GM23338 (cell line): Measurements from ENCODE around the gene ISG20. TPM values are rescaled to one million over a fixed set of nuclear protein-coding genes. Genes with fewer than 3 reads are reported as not detected.

Experiments
- ATAC-seq: fragments of 200-7000 bp; cut with Tn5 transposase; 3 replicates; pipeline ENCODE4 v1.9.1; 2020
- DNase-seq: peaks from one replicate; pipeline ENCODE4 v3.0.0-alpha.2; 2015; ENCODE audit warnings: low spot score
- H2AFZ ChIP-seq: fragments of 200-600 bp; sonication (generic); 2 replicates; pipeline ENCODE4 v1.8.0; 2016; ENCODE audit warnings: antibody characterized with exemption, mild to moderate bottlenecking, moderate library complexity
- H3F3A ChIP-seq: fragments of 200-600 bp; sonication (generic); replicated peaks from 2 replicates; pipeline ENCODE4 v1.8.0; 2017; ENCODE audit warnings: antibody characterized with exemption, mixed run types, low read depth
- H3K27ac ChIP-seq: fragments of 200-600 bp; sonication (generic); 2 replicates; pipeline ENCODE4 v1.6.1; 2016; ENCODE audit warnings: low read depth
- H3K27me3 ChIP-seq: fragments of 200-600 bp; sonication (generic); 2 replicates; pipeline ENCODE4 v1.8.0; 2016; ENCODE audit warnings: mild to moderate bottlenecking, mixed run types, moderate library complexity; ENCODE audit not compliant: insufficient read depth
- H3K36me3 ChIP-seq: fragments of 200-600 bp; sonication (generic); 2 replicates; pipeline ENCODE4 v1.8.0; 2016; ENCODE audit warnings: mild to moderate bottlenecking; ENCODE audit not compliant: insufficient read depth
- H3K4me1 ChIP-seq: fragments of 200-600 bp; sonication (generic); 2 replicates; pipeline ENCODE4 v1.8.0; 2016; ENCODE audit warnings: mild to moderate bottlenecking, moderate library complexity; ENCODE audit not compliant: insufficient read depth
- H3K4me2 ChIP-seq: fragments of 200-600 bp; sonication (generic); 2 replicates; pipeline ENCODE4 v1.7.1; 2017; ENCODE audit warnings: mixed run types
- H3K4me3 ChIP-seq: fragments of 200-600 bp; sonication (generic); 2 replicates; pipeline ENCODE4 v1.6.1; 2016; ENCODE audit warnings: mixed run types
- H3K79me2 ChIP-seq: fragments of 200-600 bp; sonication (generic); replicated peaks from 2 replicates; pipeline ENCODE4 v1.8.0; 2017; ENCODE audit warnings: mild to moderate bottlenecking; ENCODE audit not compliant: insufficient read depth
- H3K9me2 ChIP-seq: fragments of 200-600 bp; sonication (generic); 2 replicates; pipeline ENCODE4 v1.8.0; 2017; ENCODE audit not compliant: insufficient read depth
- H4K20me1 ChIP-seq: fragments of 200-600 bp; sonication (generic); replicated peaks from 2 replicates; pipeline ENCODE4 v1.8.0; 2017; ENCODE audit warnings: mild to moderate bottlenecking; ENCODE audit not compliant: insufficient read depth
- H3K27ac Mint-ChIP-seq: 2 replicates; pipeline ENCODE4 v1.8.0; 2020; ENCODE audit warnings: inconsistent platforms, mild to moderate bottlenecking, moderate library complexity, mixed read lengths
- H3K27me3 Mint-ChIP-seq: 3 replicates; pipeline ENCODE4 v1.8.0; 2022; ENCODE audit warnings: low read depth, mild to moderate bottlenecking, moderate library complexity, mixed read lengths, inconsistent platforms; ENCODE audit not compliant: insufficient read depth, poor library complexity
- H3K36me3 Mint-ChIP-seq: 3 replicates; pipeline ENCODE4 v1.8.0; 2021; ENCODE audit warnings: low read depth, mild to moderate bottlenecking, inconsistent platforms, moderate library complexity, mixed read lengths
- H3K4me1 Mint-ChIP-seq: 3 replicates; pipeline ENCODE4 v1.8.0; 2020; ENCODE audit warnings: mild to moderate bottlenecking, inconsistent platforms, mixed read lengths
- H3K4me3 Mint-ChIP-seq: 3 replicates; pipeline ENCODE4 v1.8.0; 2021; ENCODE audit warnings: moderate library complexity, mild to moderate bottlenecking, inconsistent platforms, mixed read lengths
- H3K9me3 Mint-ChIP-seq: 3 replicates; pipeline ENCODE4 v1.8.0; 2020; ENCODE audit warnings: moderate library complexity, mild to moderate bottlenecking, inconsistent platforms, mixed read lengths
- CREB1 ChIP-seq: fragments of 250-450 bp; sonication (Bioruptor Pico); IDR thresholded peaks from 2 replicates; pipeline ENCODE4 v1.5.0; 2020; ENCODE audit warnings: low read depth, mild to moderate bottlenecking, moderate library complexity
- EZH2 ChIP-seq: fragments of 200-600 bp; sonication (generic); IDR thresholded peaks from one replicate; pipeline ENCODE4 v1.8.0; 2017; ENCODE audit warnings: antibody characterized with exemption, mild to moderate bottlenecking, low read depth; ENCODE audit not compliant: unreplicated experiment
- EZH2phosphoT487 ChIP-seq: fragments of 200-600 bp; sonication (generic); IDR thresholded peaks from one replicate; pipeline ENCODE4 v1.8.1; 2018; ENCODE audit warnings: antibody characterized with exemption; ENCODE audit not compliant: unreplicated experiment
- NANOG ChIP-seq: IDR thresholded peaks from 2 replicates; pipeline ENCODE4 v1.6.1; 2016; ENCODE audit warnings: antibody characterized with exemption, borderline replicate concordance
- STAT1 ChIP-seq: IDR thresholded peaks from one replicate; pipeline ENCODE4 v1.6.1; 2016; ENCODE audit warnings: antibody characterized with exemption; ENCODE audit not compliant: unreplicated experiment
- ZNF114 ChIP-seq: fragments of 250-450 bp; sonication (Bioruptor Pico); IDR thresholded peaks from 2 replicates; pipeline ENCODE4 v1.5.0; 2020; ENCODE audit warnings: mild to moderate bottlenecking, moderate library complexity
- ZNF331 ChIP-seq: fragments of 250-450 bp; sonication (Bioruptor Pico); IDR thresholded peaks from 2 replicates; pipeline ENCODE4 v1.5.0; 2020; ENCODE audit warnings: low read depth, mild to moderate bottlenecking, moderate library complexity
- polyA plus RNA-seq: library from polyadenylated mRNA; unstranded; fragments of >200 nt; fragmentation: Nextera tagmentation; extraction: Ambion mirVana; gene quantifications from 2 replicates; pipeline ENCODE4 v1.2.1, GENCODE V29; 2016
- total RNA-seq: library from RNA; depleted of rRNA; stranded (reverse); fragments of >200 nt; shearing (Covaris generic); gene quantifications from 2 replicates; pipeline ENCODE4 v1.2.3, GENCODE V29; 2014
- TF ChIP-seq, protein P1 (sequence below): IDR thresholded peaks from one replicate; pipeline ENCODE4 v1.6.1; 2018; ENCODE audit warnings: antibody characterized with exemption; ENCODE audit not compliant: unreplicated experiment
- TF ChIP-seq, protein P2 (sequence below), 2 experiments: fragments of 200-600 bp in 1 of 2; sonication (generic) in 1 of 2; conservative IDR thresholded peaks; 2 replicates each; pipeline versions ENCODE4 v1.5.1 to v1.6.1; 2016 to 2017; ENCODE audit warnings: antibody characterized with exemption in 2 of 2, low read depth in 2 of 2, mild to moderate bottlenecking in 2 of 2, moderate library complexity in 1 of 2

ISG20 gene
- total and polyA plus RNA-seq, 2 experiments from 2014 or later = 3.2 to 3.7 TPM

GRCh38 chr15:88702983-88703382, 64.2 kb downstream of the ISG20 start (continued):
- TF ChIP-seq, protein P1, sequence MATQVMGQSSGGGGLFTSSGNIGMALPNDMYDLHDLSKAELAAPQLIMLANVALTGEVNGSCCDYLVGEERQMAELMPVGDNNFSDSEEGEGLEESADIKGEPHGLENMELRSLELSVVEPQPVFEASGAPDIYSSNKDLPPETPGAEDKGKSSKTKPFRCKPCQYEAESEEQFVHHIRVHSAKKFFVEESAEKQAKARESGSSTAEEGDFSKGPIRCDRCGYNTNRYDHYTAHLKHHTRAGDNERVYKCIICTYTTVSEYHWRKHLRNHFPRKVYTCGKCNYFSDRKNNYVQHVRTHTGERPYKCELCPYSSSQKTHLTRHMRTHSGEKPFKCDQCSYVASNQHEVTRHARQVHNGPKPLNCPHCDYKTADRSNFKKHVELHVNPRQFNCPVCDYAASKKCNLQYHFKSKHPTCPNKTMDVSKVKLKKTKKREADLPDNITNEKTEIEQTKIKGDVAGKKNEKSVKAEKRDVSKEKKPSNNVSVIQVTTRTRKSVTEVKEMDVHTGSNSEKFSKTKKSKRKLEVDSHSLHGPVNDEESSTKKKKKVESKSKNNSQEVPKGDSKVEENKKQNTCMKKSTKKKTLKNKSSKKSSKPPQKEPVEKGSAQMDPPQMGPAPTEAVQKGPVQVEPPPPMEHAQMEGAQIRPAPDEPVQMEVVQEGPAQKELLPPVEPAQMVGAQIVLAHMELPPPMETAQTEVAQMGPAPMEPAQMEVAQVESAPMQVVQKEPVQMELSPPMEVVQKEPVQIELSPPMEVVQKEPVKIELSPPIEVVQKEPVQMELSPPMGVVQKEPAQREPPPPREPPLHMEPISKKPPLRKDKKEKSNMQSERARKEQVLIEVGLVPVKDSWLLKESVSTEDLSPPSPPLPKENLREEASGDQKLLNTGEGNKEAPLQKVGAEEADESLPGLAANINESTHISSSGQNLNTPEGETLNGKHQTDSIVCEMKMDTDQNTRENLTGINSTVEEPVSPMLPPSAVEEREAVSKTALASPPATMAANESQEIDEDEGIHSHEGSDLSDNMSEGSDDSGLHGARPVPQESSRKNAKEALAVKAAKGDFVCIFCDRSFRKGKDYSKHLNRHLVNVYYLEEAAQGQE = no peak
- TF ChIP-seq STAT1 (no peak), EZH2phosphoT487 (no peak)
- TF ChIP-seq, protein P2, sequence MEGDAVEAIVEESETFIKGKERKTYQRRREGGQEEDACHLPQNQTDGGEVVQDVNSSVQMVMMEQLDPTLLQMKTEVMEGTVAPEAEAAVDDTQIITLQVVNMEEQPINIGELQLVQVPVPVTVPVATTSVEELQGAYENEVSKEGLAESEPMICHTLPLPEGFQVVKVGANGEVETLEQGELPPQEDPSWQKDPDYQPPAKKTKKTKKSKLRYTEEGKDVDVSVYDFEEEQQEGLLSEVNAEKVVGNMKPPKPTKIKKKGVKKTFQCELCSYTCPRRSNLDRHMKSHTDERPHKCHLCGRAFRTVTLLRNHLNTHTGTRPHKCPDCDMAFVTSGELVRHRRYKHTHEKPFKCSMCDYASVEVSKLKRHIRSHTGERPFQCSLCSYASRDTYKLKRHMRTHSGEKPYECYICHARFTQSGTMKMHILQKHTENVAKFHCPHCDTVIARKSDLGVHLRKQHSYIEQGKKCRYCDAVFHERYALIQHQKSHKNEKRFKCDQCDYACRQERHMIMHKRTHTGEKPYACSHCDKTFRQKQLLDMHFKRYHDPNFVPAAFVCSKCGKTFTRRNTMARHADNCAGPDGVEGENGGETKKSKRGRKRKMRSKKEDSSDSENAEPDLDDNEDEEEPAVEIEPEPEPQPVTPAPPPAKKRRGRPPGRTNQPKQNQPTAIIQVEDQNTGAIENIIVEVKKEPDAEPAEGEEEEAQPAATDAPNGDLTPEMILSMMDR (conservative IDR thresholded peaks at IDR 0.05; ENCODE audit: low read depth in 2 of 2) = no peak

- Mint-ChIP-seq H3K27me3 (peaks cover 20% of the 10 kb centered on the region), H3K4me1 (peaks cover 9% of the 10 kb centered on the region; the same call in 2 of the 3 replicates), H3K9me3 (no peaks in the 10 kb centered on the region), H3K36me3 (no peaks in the 10 kb centered on the region), H3K27ac (no peak overlapping the region), H3K4me3 (no peak overlapping the region)
- Histone ChIP-seq H3K4me3 (no peak overlapping the region), H3F3A (peaks cover 7% of the 10 kb centered on the region; the same call in 1 of the 2 replicates), H3K4me1 (no peaks in the 10 kb centered on the region; the same call in 1 of the 2 replicates), H3K27me3 (peaks cover 38% of the 10 kb centered on the region), H3K4me2 (no peak overlapping the region), H4K20me1 (no peaks in the 10 kb centered on the region), H3K79me2 (no peaks in the 10 kb centered on the region), H3K27ac (no peak overlapping the region), H3K36me3 (no peaks in the 10 kb centered on the region), H2AFZ (no peak overlapping the region), H3K9me2 (no peaks in the 10 kb centered on the region)
- no peak for ATAC-seq
- no peak for DNase-seq
- no peak for TF ChIP-seq STAT1
- TF ChIP-seq EZH2phosphoT487 = no peak
- TF ChIP-seq ZNF331 (CRISPR knock-in tag) = no peak
- TF ChIP-seq, protein P1 = no peak
- TF ChIP-seq NANOG = no peak
- TF ChIP-seq, protein P2 (conservative IDR thresholded peaks at IDR 0.05; ENCODE audit: low read depth in 2 of 2) = no peak
- no peak for TF ChIP-seq CREB1 (CRISPR knock-in tag)
- TF ChIP-seq ZNF114 (CRISPR knock-in tag) = no peak
- TF ChIP-seq EZH2 = no peak
Measured at GRCh38 chr15:88703533-88703932, 64.7 kb downstream of the ISG20 start.
